DLD1 (cell line): ENCODE results near the gene PSD4.
"Not testable (repeated sequence)": the region's sequence is repeated elsewhere in the genome, so short reads cannot be mapped to it uniquely, and the experiment has no call there.

Experiments
- in situ Hi-C: cut with HindIII; loops from 2 replicates; pipeline ENCODE4 v1.10.0; 2017; ENCODE audit warnings: low sequenced_read_pairs

PSD4 gene

DNA sequence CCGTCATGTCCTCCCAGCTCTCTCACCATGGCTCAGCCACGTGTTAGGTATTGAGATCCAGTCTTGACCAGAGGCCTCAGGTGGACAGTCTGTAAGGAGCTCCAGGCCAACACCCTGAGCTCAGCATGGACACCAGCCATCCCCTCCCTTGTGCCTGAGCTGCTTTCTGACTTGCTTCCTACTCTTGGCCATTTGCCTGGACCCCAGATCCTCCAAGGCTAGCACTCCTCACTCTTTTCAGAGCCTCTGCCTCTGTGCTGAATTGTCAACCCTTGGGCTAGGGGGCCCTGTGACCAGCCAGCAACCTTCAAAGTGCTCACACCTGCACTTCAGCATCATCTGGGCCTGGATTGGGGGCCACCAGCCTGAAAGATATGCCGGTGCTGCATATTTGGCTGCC, 58.4 kb downstream of the PSD4 start:
- in situ Hi-C loops = no loop called here

GRCh38 chr2:113232740-113233139, 59.0 kb downstream of the PSD4 start:
- in situ Hi-C loops = no loop called here

DNA sequence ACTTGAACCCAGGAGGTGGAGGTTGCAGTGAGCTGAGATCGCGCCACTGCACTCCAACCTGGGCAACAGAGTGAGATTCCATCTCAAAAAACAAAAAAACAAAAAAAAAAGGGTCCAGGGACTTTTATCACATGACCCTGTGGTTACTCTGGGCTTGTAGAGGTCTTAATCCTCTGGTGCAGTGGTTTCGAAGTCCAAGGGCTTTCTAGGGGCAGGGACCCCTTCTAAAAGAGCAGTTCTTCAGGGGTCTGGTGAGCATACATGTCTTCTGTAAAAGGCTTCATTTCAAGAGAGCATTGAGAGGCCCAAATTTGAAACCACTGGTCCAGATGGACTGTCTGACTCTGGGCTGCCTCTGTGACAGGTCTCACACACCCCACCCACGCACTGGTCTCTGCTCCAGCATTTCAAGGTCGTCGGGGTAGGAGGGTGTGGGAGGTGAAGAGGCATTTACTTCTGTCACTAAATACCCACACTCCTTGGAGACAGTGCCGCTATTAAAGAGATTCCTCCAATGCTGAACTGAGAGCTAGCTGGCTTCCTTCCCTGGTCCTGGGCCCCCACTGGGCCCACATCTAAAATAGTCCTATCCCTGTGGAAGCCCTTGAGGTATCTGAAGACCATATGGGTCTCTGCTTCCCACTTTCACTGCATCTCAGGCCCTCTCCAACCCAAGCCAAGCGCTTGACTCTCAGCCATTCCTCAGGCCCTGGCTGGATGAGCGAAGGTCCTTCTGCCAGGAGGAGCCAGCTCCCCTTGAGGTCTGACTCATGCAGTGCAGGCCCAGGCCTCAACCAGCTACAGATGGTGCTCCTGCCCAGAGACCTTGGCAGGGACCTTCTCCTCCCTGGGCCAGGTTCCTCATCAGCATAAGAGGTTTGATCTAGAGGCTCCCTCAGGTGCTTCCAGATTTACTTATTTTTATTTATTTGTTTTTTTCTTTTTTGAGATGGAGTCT, 60.1 kb downstream of the PSD4 start:
- in situ Hi-C loops = no loop called here

- in situ Hi-C loops = no loop called here
Observed at GRCh38 chr2:113234721-113235346, 61.1 kb downstream of the PSD4 start.

DNA sequence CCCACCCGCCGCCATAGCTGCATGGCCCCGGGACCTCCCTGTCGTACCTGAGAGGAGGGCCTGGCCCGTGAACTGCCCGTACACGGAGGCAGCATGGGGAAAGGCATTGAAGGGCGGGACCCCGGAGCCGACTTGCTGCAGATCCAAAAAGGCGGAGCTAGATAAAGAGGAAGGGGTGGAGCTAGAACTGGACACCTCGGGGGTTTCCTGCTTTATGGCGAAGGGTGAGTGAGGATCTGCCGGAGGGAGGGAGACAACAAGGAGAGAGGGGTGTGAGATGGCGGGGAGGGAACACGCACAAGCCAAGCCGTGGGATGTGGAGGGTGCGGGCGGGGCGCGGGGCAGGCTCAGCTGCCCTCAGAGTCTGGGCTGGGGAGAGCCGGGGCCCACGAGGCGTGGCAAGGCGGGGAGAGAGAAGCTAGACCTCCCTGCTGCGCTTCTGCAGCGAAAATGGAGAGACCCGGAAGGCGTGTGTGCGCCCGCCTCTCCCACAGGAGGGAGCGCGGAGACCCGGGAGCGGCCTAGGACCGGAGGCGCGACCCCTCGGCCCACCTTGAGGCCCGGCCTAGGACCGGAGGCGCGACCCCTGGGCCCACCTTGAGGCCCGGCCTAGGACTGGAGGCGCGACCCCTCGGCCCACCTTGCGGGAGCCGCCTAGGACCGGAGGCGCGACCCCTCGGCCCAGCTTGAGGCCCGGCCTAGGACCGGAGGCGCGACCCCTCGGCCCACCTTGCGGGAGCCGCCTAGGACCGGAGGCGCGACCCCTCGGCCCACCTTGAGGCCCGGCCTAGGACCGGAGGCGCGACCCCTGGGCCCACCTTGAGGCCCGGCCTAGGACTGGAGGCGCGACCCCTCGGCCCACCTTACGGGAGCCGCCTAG, 61.8 kb downstream of the PSD4 start:
- in situ Hi-C loops = not testable (repeated sequence)

DNA sequence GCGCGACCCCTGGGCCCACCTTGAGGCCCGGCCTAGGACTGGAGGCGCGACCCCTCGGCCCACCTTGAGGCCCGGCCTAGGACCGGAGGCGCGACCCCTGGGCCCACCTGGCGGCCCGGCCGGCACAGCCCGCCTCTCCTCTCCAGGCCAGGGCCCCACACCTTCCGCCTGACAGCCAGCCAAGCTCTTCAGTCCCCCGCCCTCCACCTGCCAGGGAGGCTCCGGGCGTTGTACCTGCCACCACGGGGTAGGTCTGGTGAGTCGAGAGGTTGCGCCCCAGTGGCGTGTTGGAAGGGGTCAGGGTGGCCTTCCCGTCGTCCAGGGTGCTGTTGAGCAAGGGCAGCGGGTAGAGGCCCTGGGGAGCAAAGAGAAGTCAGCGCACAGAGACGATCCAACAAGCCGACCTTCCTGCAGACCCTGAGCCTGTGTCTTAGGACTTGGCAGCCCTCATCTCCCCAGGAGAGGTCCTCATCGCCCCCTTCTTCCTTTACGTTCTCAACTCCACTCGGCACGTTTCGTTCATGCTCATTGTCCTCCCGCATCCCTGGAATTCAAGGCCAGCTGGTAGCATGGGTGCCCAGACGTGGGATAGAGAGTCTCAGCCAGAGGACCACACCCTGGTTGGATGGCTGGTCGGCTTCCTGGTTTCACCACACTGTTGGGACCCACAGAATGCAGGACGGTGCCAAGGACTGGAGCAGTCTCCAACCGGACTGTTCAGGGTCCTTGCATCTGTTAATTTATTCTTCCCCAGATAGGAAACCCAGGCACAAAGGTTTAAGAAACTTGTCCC, 62.8 kb downstream of the PSD4 start:
- in situ Hi-C loops = no loop called here

GRCh38 chr2:113237604-113238160, 63.9 kb downstream of the PSD4 start:
- in situ Hi-C loops = no loop called here

DNA sequence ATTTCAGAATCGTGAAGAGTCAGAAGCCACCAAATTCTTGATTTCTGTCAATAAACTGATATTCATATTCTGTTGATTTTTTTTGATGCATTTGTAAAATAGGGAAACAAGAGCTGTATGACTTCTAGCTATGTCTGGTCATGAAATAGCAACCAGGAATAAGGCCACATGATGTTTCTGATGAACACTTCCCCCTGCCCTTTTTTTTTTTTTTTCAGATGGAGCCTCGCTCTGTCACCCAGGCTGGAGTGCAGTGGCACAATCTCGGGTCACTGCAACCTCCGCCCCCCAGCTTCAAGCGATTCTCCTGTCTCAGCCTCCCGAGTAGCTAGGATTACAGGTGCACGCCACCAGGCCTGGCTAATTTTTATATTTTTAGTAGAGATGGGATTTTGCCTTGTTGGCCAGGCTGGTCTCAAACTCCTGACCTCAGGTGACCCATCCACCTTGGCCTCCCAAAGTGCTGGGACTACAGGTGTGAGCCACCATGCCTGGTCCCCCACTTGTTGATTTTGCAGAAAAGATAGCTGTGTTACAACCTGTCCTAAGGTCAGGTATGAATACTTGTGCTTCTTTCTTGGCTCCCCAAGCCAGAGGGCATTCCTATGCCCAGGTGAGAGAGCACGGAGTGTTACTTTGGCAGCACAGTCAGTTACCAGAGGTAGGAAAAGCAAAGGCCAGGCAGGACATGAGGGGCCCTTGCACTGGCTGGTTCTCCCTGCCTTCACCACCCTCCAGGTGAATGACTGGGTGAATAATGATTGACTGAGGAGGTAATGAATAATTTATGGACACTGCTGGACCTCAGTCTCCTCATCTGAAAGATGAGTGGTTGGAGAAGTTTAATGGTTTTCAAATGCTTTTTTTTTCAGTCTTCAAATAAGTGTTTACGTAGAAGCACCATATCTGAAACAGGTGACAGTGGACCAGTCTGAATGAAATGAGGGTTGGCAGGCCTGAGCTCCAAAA, 65.4 kb downstream of the PSD4 start:
- in situ Hi-C loops = no loop called here

DNA sequence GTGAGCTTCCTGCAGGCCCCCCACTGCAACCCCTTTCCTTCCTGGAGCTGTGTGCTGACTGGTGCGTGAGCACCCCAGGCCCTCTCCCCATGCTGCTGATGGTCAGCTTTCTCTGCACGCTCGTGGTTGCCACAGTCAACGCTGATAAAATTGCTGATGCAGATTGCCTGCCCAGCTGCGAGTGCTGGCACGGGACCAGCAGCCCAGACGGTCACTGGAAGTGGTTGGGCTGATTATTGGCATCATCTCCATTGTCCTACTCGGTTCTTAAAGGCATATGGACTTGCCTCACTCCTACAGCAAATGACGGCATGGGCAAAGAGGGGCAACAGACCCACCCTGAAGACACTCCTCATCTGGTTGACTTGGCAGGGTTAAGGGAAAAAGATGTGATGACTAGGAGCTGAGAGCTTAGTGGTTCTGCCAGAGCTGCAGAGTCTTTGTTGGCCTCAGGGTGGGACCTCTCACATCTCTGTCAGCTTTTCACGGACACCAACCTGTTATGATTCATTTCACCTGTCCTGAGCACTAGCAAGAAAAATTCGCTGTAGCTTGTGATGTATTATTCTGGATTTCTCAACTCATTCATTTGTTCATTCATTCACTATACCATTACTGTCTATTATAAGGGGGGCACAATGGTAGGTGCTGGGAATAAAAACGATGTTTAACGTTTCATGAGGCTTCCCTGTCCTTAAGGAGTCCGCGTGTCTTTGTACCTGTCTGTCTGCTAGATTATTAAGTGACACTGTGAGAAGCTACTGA, 66.6 kb downstream of the PSD4 start:
- in situ Hi-C loops = no loop called here

- in situ Hi-C loops = no loop called here
Observed at GRCh38 chr2:113240915-113241911, 67.4 kb downstream of the PSD4 start.

DNA sequence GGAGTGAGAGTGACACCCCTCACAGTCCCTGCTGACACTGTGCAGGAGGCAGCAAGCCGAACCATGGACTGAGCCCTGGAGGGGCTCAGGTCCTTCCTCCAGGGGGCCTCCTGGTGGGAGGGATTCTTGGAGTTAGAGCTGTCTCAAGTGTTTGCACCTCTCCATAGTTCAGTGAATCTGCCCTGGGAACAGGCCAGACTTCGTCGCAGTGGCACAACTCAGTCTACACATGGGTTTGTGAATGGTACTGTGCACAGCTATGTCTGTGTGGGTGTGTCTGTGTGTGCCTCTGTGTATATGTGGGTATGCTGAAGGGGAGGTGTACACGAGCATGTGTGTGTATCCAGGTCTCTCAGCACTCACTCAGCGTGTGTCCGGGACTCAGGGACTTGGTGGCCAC, 68.6 kb downstream of the PSD4 start:
- in situ Hi-C loops = no loop called here

GRCh38 chr2:113245276-113245711, 71.5 kb downstream of the PSD4 start:
- in situ Hi-C loops = no loop called here

GRCh38 chr2:113246606-113247005, 72.8 kb downstream of the PSD4 start:
- in situ Hi-C loops = no loop called here

DNA sequence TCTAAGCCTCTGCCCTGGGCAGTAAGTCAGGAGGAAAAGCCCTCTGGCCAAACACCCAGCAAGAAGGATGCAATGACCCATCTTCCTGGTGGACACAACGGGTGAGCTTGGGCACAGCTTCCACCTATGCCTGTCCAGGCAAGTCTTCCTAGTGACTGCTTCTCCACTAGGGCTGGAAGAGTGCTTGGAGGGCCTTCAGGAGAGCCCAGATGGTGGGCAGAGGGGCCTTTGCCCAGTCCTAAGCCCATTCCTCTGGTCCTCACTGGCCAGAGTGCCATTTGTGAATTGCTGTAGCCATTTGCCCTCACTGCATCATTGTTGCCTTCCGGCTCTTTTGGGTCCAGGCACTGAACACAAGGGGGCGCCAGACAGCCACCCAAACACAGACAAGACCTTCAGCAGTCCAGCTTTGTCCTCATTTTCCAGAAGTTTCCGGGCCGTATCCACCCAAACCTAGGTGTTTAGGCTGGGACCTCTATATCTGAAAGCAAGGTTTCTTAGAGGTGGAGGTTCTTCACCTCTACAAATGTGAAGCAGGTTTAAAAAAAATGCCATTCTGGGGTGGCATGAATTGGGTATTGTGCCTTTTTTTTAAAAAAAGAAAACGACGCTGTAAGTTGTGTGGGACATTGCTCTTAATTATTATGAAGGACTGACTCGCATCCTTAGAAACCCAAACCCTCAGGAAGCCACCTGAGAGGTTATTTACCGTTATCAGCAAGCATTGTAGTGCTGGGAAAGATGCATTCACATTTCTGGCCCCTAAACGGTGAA, 75.4 kb downstream of the PSD4 start:
- in situ Hi-C loops = no loop called here

DNA sequence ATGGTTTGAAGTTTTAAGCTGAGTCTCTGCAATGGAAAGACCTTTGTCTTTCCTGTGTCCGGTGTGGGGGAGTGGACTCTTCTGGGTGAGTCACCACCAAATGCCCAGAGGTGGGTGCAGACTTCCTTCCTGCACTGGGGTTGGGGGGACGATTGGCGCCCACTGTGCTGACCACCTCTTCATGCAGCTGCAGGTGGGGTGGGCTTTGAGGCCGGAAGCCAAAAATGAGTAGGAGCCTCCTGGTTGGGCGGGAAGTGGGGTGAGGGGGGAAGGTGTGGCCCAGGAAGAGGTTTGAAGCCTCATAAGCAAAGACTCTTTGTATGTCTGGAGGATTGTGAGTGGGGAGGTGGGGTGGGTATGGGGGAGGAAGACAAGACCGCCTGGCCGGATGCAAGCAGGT, 77.3 kb downstream of the PSD4 start:
- in situ Hi-C loops = no loop called here

DNA sequence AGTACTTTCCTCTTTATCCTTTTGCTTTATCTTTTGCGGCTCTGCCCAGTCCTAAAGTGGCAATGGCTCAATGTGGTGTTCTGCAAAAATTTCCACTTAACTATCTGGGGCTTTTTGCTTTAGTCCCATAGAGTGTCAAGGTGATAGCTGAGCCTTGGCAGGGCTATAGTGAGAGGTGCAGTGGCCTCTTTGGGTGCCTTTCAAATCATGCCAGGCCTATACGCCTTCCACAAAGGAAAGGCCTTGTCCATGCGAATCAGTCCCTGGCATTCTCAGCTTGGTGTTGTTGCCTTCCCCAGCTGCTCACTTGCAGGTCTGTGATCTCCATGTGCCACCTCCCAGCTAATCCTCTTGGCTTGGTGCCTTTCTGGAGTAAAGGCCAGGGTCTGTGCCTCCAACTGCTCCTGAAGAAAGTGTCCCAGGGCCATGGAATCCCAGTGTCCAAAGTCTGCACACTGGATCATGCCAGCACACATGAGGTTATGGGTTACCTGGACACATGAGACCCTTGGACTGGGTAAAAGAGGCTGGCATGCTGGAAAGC, 78.3 kb downstream of the PSD4 start:
- in situ Hi-C loops = no loop called here
